ENCODE measurements around the gene ADAM17. TPM values are rescaled to one million over a fixed set of nuclear protein-coding genes. Genes with fewer than 3 reads are reported as not detected.
A peak's percentile ranks its signal among the peaks of the same experiment; 100 is the strongest.

The ADAM17 gene
- polyA plus RNA-seq, 1 of the 3 experiments (the other 2 are of a cell fraction): 17.1 TPM

GRCh38 chr2:9548506-9548905 lies 7.1 kb downstream of the ADAM17 start:
- ChIA-PET POLR2A (no interaction called here), CTCF (interaction anchor here (0.6 to 1.2 kb wide), 3 partner anchors 106 to 265 kb away, joined by 3 to 5 read pairs (median 3); no protein-coding TSS in a partner anchor)
- Histone ChIP-seq H3K9me3 (no peaks in the 10 kb centered on the region), H3F3A (replicated peaks; ENCODE audit: insufficient read depth) (peaks cover 28% of the 10 kb centered on the region), H3K9me2 (no peaks in the 10 kb centered on the region), H3K79me2 (ENCODE audit: insufficient read depth) (peaks cover 100% of the 10 kb centered on the region), H3K4me3 (ENCODE audit: low read depth in 2 of 2, low read length in 1 of 2) (no peak overlapping the region), H3K9ac (no peak overlapping the region), H2AFZ (ENCODE audit: low read depth) (no peak overlapping the region), H3K27me3 (ENCODE audit: insufficient read depth) (no peaks in the 10 kb centered on the region), H3K4me2 (peak overlapping the region; percentile 20; the same call in 1 of the 2 replicates), H4K20me1 (ENCODE audit: insufficient read depth) (peaks cover 89% of the 10 kb centered on the region), H3K4me1 (ENCODE audit: control insufficient read depth in 1 of 2, insufficient read depth in 2 of 2, low read depth in 1 of 2, low read length in 1 of 2) (peaks cover 18 to 27% of the 10 kb centered on the region in 2 experiments; a peak in 3 of 4 replicates), H3K36me3 (replicated peaks in 1 of 2; ENCODE audit: control insufficient read depth in 1 of 2, insufficient read depth in 2 of 2, low read length in 1 of 2) (peaks cover 0 to 5% of the 10 kb centered on the region in 2 experiments), H3K27ac (ENCODE audit: low read depth in 2 of 2, low read length in 1 of 2) (peak overlapping the region in 1 of 2 experiments; percentile 34; a peak in 2 of 4 replicates)
- TF ChIP-seq MAX (IDR thresholded peaks at IDR 0.05; ENCODE audit: low read depth) (no peak), RXRA (IDR thresholded peaks at IDR 0.05; ENCODE audit: borderline replicate concordance, low read depth) (no peak), YY1 (IDR thresholded peaks at IDR 0.05; ENCODE audit: low read depth) (no peak), PBX3 (IDR thresholded peaks at IDR 0.05) (peak; percentile 35), USF2 (IDR thresholded peaks at IDR 0.05; ENCODE audit: borderline replicate concordance, low read depth, low read length) (no peak), JUND (IDR thresholded peaks at IDR 0.05) (peak; percentile 6; the same call in 1 of the 2 replicates), RCOR1 (IDR thresholded peaks at IDR 0.05; ENCODE audit: low read length) (no peak), CTCF (IDR thresholded peaks at IDR 0.05) (no peak), TAF1 (IDR thresholded peaks at IDR 0.05; ENCODE audit: borderline replicate concordance, low read depth, low read length) (no peak)
- no peak for DNase-seq
- 89% methylated on average over 2 of the region's 2 CpGs for WGBS (ENCODE audit: low lambda C conversion rate)

- Histone ChIP-seq H3K36me3 (replicated peaks in 1 of 2; ENCODE audit: control insufficient read depth in 1 of 2, insufficient read depth in 2 of 2, low read length in 1 of 2) (peaks cover 3 to 5% of the 10 kb centered on the region in 2 experiments), H3K27me3 (ENCODE audit: insufficient read depth) (no peaks in the 10 kb centered on the region), H3K27ac (ENCODE audit: low read depth in 2 of 2, low read length in 1 of 2) (peak overlapping the region in 1 of 2 experiments; percentile 34; a peak in 2 of 4 replicates), H3K9me3 (no peaks in the 10 kb centered on the region), H4K20me1 (ENCODE audit: insufficient read depth) (peaks cover 90% of the 10 kb centered on the region), H3K9me2 (no peaks in the 10 kb centered on the region), H3K4me2 (no peak overlapping the region; the same call in 1 of the 2 replicates), H3F3A (replicated peaks; ENCODE audit: insufficient read depth) (peaks cover 20% of the 10 kb centered on the region), H3K9ac (no peak overlapping the region), H3K4me3 (ENCODE audit: low read depth in 2 of 2, low read length in 1 of 2) (no peak overlapping the region), H2AFZ (ENCODE audit: low read depth) (no peak overlapping the region), H3K4me1 (ENCODE audit: control insufficient read depth in 1 of 2, insufficient read depth in 2 of 2, low read depth in 1 of 2, low read length in 1 of 2) (peaks cover 12 to 19% of the 10 kb centered on the region in 2 experiments; a peak in 3 of 4 replicates), H3K79me2 (ENCODE audit: insufficient read depth) (peaks cover 100% of the 10 kb centered on the region)
- CTCF ChIA-PET: interaction anchor here (0.6 kb wide), 1 partner anchor 11 kb away, joined by 3 read pairs; no protein-coding TSS in a partner anchor
- POLR2A ChIA-PET: no interaction called here
- WGBS (ENCODE audit: low lambda C conversion rate): 88% methylated on average over 5 of the region's 5 CpGs
- no peak for DNase-seq
- TF ChIP-seq TAF1 (IDR thresholded peaks at IDR 0.05; ENCODE audit: borderline replicate concordance, low read depth, low read length) (no peak), REST (IDR thresholded peaks at IDR 0.05; ENCODE audit: low read depth, low read length) (no peak), NRF1 (IDR thresholded peaks at IDR 0.05; ENCODE audit: low read depth, low read length) (no peak), EZH2phosphoT487 (IDR thresholded peaks at IDR 0.05; ENCODE audit: borderline replicate concordance, low read depth) (no peak), MEF2A (IDR thresholded peaks at IDR 0.05; ENCODE audit: borderline replicate concordance, low read depth) (no peak), TCF12 (IDR thresholded peaks at IDR 0.05) (no peak), FOXM1 (IDR thresholded peaks at IDR 0.05; ENCODE audit: low read depth) (no peak), CHD2 (IDR thresholded peaks at IDR 0.05; ENCODE audit: low read length, partially characterized antibody) (no peak), POLR2AphosphoS5 (IDR thresholded peaks at IDR 0.05; ENCODE audit: low read depth, low read length) (no peak), FOSL2 (IDR thresholded peaks at IDR 0.05; ENCODE audit: borderline replicate concordance, low read depth) (no peak), NFIC (IDR thresholded peaks at IDR 0.05; ENCODE audit: borderline replicate concordance) (no peak), GATA2 (CRISPR knock-in tag; IDR thresholded peaks at IDR 0.05) (no peak)
Measured at GRCh38 chr2:9547262-9547991, 8.2 kb downstream of the ADAM17 start.
